IMR-90 (cell line): ENCODE results near the gene NPHS1. TPM values are rescaled to one million over a fixed set of nuclear protein-coding genes. Genes with fewer than 3 reads are reported as not detected.

ENCODE experiments used
- ATAC-seq: fragments of 200-7000 bp; cut with Tn5 transposase; 2 replicates; pipeline ENCODE4 v1.9.1; 2020; ENCODE audit warnings: low read depth, mild to moderate bottlenecking, moderate library complexity
- BruUV-seq: library from RNA; stranded (reverse); fragments of 400-500 nt; replicated peaks from 2 replicates; lab custom pipeline; 2021; lab: Mats Ljungman, UMichigan
- CTCF ChIA-PET: fragments of 300-600 bp; formaldehyde crosslinking; extraction: SDS; loops from one replicate; lab custom pipeline; 2021; ENCODE audit warnings: antibody characterized with exemption; lab: Yijun Ruan, JAX
- POLR2A ChIA-PET: fragments of 300-600 bp; sonication (Branson Sonifier 250); formaldehyde crosslinking; loops from one replicate; lab custom pipeline; 2022; ENCODE audit warnings: antibody characterized with exemption; ENCODE audit not compliant: unreplicated experiment; lab: Charles Lee
- DNase-seq: peaks from one replicate; pipeline ENCODE4 v3.0.0; 2013
- H2AFZ ChIP-seq: replicated peaks from 2 replicates; pipeline ENCODE3; 2013; ENCODE audit warnings: low read length, mild to moderate bottlenecking; ENCODE audit not compliant: poor library complexity
- H2AK5ac ChIP-seq: 2 replicates; pipeline ENCODE4 v1.6.1; 2013; ENCODE audit warnings: low read depth, low read length, inconsistent platforms
- H2AK9ac ChIP-seq: replicated peaks from 2 replicates; pipeline ENCODE3; 2013; ENCODE audit warnings: mild to moderate bottlenecking, low read depth, low read length, moderate library complexity; ENCODE audit not compliant: poor library complexity
- H2BK120ac ChIP-seq: 2 replicates; pipeline ENCODE4 v1.6.1; 2013; ENCODE audit warnings: low read depth, low read length, inconsistent platforms
- H2BK15ac ChIP-seq: 3 replicates; pipeline ENCODE4 v1.6.1; 2013; ENCODE audit warnings: low read depth, low read length, inconsistent platforms
- H2BK20ac ChIP-seq: 2 replicates; pipeline ENCODE4 v1.6.1; 2013; ENCODE audit warnings: low read depth, mild to moderate bottlenecking, inconsistent platforms, low read length, moderate library complexity
- H2BK5ac ChIP-seq: 2 replicates; pipeline ENCODE4 v1.6.1; 2013; ENCODE audit warnings: mild to moderate bottlenecking, low read depth, low read length, inconsistent platforms; ENCODE audit not compliant: poor library complexity, severe bottlenecking
- H3K14ac ChIP-seq: replicated peaks from 2 replicates; pipeline ENCODE4 v1.6.1; 2013; ENCODE audit warnings: low read depth, low read length, inconsistent platforms
- H3K18ac ChIP-seq: 2 replicates; pipeline ENCODE4 v1.6.1; 2013; ENCODE audit warnings: low read depth, low read length, control low read depth
- H3K23ac ChIP-seq: 2 replicates; pipeline ENCODE4 v1.6.1; 2013; ENCODE audit warnings: low read depth, low read length, inconsistent platforms
- H3K27ac ChIP-seq: 2 replicates; pipeline ENCODE4 v1.5.1; 2013; ENCODE audit warnings: mild to moderate bottlenecking, control low read depth, low read length; ENCODE audit not compliant: insufficient read depth
- H3K27me3 ChIP-seq: 2 replicates; pipeline ENCODE4 v1.6.1; 2013; ENCODE audit warnings: low read length; ENCODE audit not compliant: control insufficient read depth, insufficient read depth
- H3K36me3 ChIP-seq: 2 replicates; pipeline ENCODE4 v1.6.1; 2013; ENCODE audit warnings: low read length, mixed read lengths; ENCODE audit not compliant: control insufficient read depth, insufficient read depth
- H3K4ac ChIP-seq: 2 replicates; pipeline ENCODE4 v1.6.1; 2013; ENCODE audit warnings: low read depth, low read length, inconsistent platforms
- H3K4me1 ChIP-seq: 2 replicates; pipeline ENCODE4 v1.6.1; 2013; ENCODE audit warnings: low read length, mixed read lengths; ENCODE audit not compliant: control insufficient read depth, insufficient read depth
- H3K4me2 ChIP-seq: 2 replicates; pipeline ENCODE4 v1.6.1; 2013; ENCODE audit warnings: low read depth, mild to moderate bottlenecking, control low read depth, low read length, moderate library complexity
- H3K4me3 ChIP-seq: 2 replicates; pipeline ENCODE4 v1.5.1; 2013; ENCODE audit warnings: low read depth, mild to moderate bottlenecking, control low read depth, low read length, moderate library complexity; ENCODE audit not compliant: insufficient read depth
- H3K56ac ChIP-seq: 2 replicates; pipeline ENCODE4 v1.6.1; 2013; ENCODE audit warnings: low read length, inconsistent platforms; ENCODE audit not compliant: insufficient read depth; ENCODE audit errors: extremely low read depth
- H3K79me1 ChIP-seq, 2 experiments: 2 replicates each; pipeline ENCODE4 v1.6.1; 2013; ENCODE audit warnings: low read length in 2 of 2, inconsistent platforms in 1 of 2, low read depth in 1 of 2
- H3K9ac ChIP-seq: 2 replicates; pipeline ENCODE4 v1.6.1; 2013; ENCODE audit warnings: low read depth, low read length, control low read depth
- H3K9me1 ChIP-seq: 2 replicates; pipeline ENCODE4 v1.6.1; 2013; ENCODE audit warnings: low read length, inconsistent platforms; ENCODE audit not compliant: insufficient read depth
- H3K9me3 ChIP-seq: 2 replicates; pipeline ENCODE4 v1.6.1; 2013; ENCODE audit warnings: low read length; ENCODE audit not compliant: control insufficient read depth, insufficient read depth
- H4K20me1 ChIP-seq: 2 replicates; pipeline ENCODE4 v1.6.1; 2013; ENCODE audit warnings: low read length, inconsistent platforms; ENCODE audit not compliant: insufficient read depth
- H4K5ac ChIP-seq: 2 replicates; pipeline ENCODE4 v1.6.1; 2013; ENCODE audit warnings: mild to moderate bottlenecking, low read depth, low read length, control low read depth
- H4K8ac ChIP-seq, 2 experiments: 2 replicates each; pipeline ENCODE4 v1.6.1; 2013; ENCODE audit warnings: low read depth in 2 of 2, low read length in 2 of 2, control low read depth in 1 of 2, inconsistent platforms in 1 of 2
- H4K91ac ChIP-seq: 2 replicates; pipeline ENCODE4 v1.6.1; 2013; ENCODE audit warnings: low read depth, low read length, inconsistent platforms; ENCODE audit not compliant: insufficient read depth
- CEBPB ChIP-seq: IDR thresholded peaks from 2 replicates; pipeline ENCODE4 v1.6.1; 2012; ENCODE audit warnings: low read depth, low read length, improper control_type of control experiment
- CTCF ChIP-seq: conservative IDR thresholded peaks from 2 replicates; pipeline ENCODE4 v1.5.1; 2012; ENCODE audit warnings: mild to moderate bottlenecking, low read depth, low read length, improper control_type of control experiment
- ELK1 ChIP-seq: fragments of 150-350 bp; IDR thresholded peaks from 2 replicates; pipeline ENCODE4 v1.6.1; 2016; ENCODE audit warnings: low read depth, mild to moderate bottlenecking, low read length, moderate library complexity, borderline replicate concordance
- FOS ChIP-seq: fragments of 150-350 bp; IDR thresholded peaks from 2 replicates; pipeline ENCODE4 v1.6.1; 2016; ENCODE audit warnings: low read depth, low read length
- MAZ ChIP-seq: IDR thresholded peaks from 2 replicates; pipeline ENCODE4 v1.6.1; 2012; ENCODE audit warnings: low read depth, mild to moderate bottlenecking, low read length, improper control_type of control experiment, moderate library complexity, borderline replicate concordance
- MXI1 ChIP-seq: IDR thresholded peaks from 2 replicates; pipeline ENCODE4 v1.6.1; 2012; ENCODE audit warnings: low read depth, mild to moderate bottlenecking, low read length, moderate library complexity, borderline replicate concordance
- SMC3 ChIP-seq: fragments of 150-350 bp; IDR thresholded peaks from 2 replicates; pipeline ENCODE4 v1.6.1; 2016; ENCODE audit warnings: low read depth, mild to moderate bottlenecking, antibody characterized with exemption, low read length, moderate library complexity
- USF2 ChIP-seq: fragments of 150-350 bp; IDR thresholded peaks from 2 replicates; pipeline ENCODE4 v1.6.1; 2017; ENCODE audit warnings: mild to moderate bottlenecking, antibody characterized with exemption, low read length, low read depth
- WGBS, 2 experiments: methylation state at CpG; one replicate each; pipeline versions ENCODE4 v1.1.5 to v1.1.7; 2013; ENCODE audit warnings: missing lambda C conversion rate in 2 of 2; ENCODE audit not compliant: insufficient read length in 1 of 2; ENCODE audit errors: extremely low coverage in 2 of 2; 5-methylcytosine and 5-hydroxymethylcytosine counted together
- dilution Hi-C: fragments of 300-500 bp; cut with HindIII; formaldehyde crosslinking; loops from one replicate; pipeline ENCODE4 v1.14.3; 2018; ENCODE audit warnings: low sequenced_read_pairs; ENCODE audit not compliant: unreplicated experiment
- in situ Hi-C: fragments of 300-500 bp; cut with MboI; formaldehyde crosslinking; loops from 3 replicates; pipeline ENCODE4 v1.14.3; 2019; ENCODE audit warnings: low sequenced_read_pairs, inconsistent platforms, mixed read lengths
- intact Hi-C: fragments of 100-400 bp; cut with micrococcal nuclease; formaldehyde crosslinking; loops from 2 replicates; pipeline ENCODE4 v1.10.0; 2022
- polyA plus RNA-seq, 3 experiments: library from polyadenylated mRNA; depleted of rRNA; stranded (reverse); fragments of >200 nt; gene quantifications; 2 replicates each; pipeline ENCODE4 v1.2.3, GENCODE V29; 2012; ENCODE audit warnings: low replicate concordance in 1 of 3
- total RNA-seq: library from RNA; depleted of rRNA; stranded (reverse); fragments of >200 nt; gene quantifications from 2 replicates; pipeline ENCODE4 v1.2.3, GENCODE V29; 2012

Gene NPHS1
- total and polyA plus RNA-seq, 2 of the 4 experiments (the other 2 are of a cell fraction): not detected

GRCh38 chr19:35805526-35806102 lies 46.7 kb downstream of the NPHS1 start:
- in situ Hi-C loops: no loop called here
- no peaks in the 10 kb centered on the region for H3K4me1 ChIP-seq
- no peaks in the 10 kb centered on the region for H3K36me3 ChIP-seq
- no peak overlapping the region for H3K4me2 ChIP-seq
- no peaks in the 10 kb centered on the region for H3K9me3 ChIP-seq
- DNase-seq (no peak), ATAC-seq (no peak)
- no peak overlapping the region for H2AK5ac ChIP-seq
- TF ChIP-seq MAZ: no peak
- no peak for TF ChIP-seq CTCF
- no peak for TF ChIP-seq USF2
- no peak for TF ChIP-seq MXI1
- TF ChIP-seq CEBPB: no peak
- TF ChIP-seq FOS: no peak
- TF ChIP-seq ELK1: no peak
- no peak for TF ChIP-seq SMC3
- no peak overlapping the region for H3K23ac ChIP-seq
- no peak overlapping the region for H2BK120ac ChIP-seq
- no peak overlapping the region for H4K5ac ChIP-seq
- H3K4me3 ChIP-seq: no peak overlapping the region
- no TSS peak for BruUV-seq
- POLR2A ChIA-PET: no interaction called here
- no peak overlapping the region for H2AK9ac ChIP-seq
- peaks cover 21% of the 10 kb centered on the region for H3K27me3 ChIP-seq
- dilution Hi-C loops: no loop called here
- H3K14ac ChIP-seq: no peak overlapping the region
- no peak overlapping the region for H4K8ac ChIP-seq
- H2BK15ac ChIP-seq: no peak overlapping the region
- WGBS, 2 experiments: 0% methylated on average over 1 of the region's 5 CpGs; no CpG with 5 or more reads in 1 of the 2 experiments
- no peaks in the 10 kb centered on the region for H4K20me1 ChIP-seq
- CTCF ChIA-PET: no interaction called here
- H3K4ac ChIP-seq: no peak overlapping the region
- H3K9me1 ChIP-seq: no peaks in the 10 kb centered on the region
- no peak overlapping the region for H3K9ac ChIP-seq
- H3K79me1 ChIP-seq: no peaks in the 10 kb centered on the region
- H3K18ac ChIP-seq: no peak overlapping the region
- intact Hi-C loops: no loop called here
- no peak overlapping the region for H2BK20ac ChIP-seq
- peak overlapping the region; percentile 5 for H2AFZ ChIP-seq
- H2BK5ac ChIP-seq: no peak overlapping the region
- H4K91ac ChIP-seq: no peak overlapping the region
- H3K56ac ChIP-seq: no peak overlapping the region
- no peak overlapping the region for H3K27ac ChIP-seq
